GM12892 (cell line): Measurements from ENCODE around the gene PAPOLG.

ENCODE experiments used
- POLR2A ChIP-seq: IDR thresholded peaks from 2 replicates; pipeline ENCODE4 v1.6.1; 2011; ENCODE audit warnings: low read depth, low read length, control low read depth
- POLR2AphosphoS5 ChIP-seq: IDR thresholded peaks from 2 replicates; pipeline ENCODE4 v1.6.1; 2011; ENCODE audit warnings: low read depth, low read length, control low read depth

DNA sequence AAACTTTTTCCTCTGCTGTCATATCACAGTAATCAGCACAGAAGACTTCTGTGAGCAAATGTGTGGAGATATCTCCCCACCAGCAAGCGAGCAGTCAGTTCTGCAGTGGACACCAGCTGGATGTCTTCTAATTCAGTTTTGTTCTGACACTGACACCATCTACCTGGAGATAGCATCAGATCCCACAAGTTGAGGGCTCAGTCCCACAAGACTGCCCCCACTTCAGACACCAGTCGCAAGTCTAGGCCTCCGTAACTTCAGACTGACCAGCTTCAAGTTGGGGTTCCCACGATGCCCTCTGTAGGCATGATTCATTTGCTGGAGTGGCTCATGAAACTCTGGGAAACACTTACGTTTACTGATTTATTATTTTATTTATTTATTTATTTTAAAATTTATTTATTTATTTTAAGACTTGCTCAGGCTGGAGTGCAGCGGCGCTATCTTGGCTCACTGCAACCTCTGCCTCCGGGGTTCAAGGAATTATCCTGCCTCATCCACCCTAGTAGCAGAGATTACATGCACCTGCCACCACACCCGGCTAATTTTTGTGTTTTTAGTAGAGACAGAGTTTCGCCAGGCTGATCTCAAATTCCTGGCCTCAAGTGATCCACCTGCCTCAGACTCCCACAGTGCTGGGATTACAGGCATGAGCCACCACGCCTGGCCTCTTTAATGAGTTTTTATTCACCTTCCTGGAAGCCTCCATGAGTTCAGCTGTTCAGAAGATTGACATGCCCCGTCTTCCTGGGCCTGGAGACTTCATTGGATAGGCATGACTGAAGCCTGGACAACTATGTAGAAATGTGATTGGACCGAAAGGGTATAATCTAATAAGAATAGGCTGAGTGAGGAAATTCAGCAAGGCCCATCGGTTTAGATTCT lies 55.7 kb downstream of the PAPOLG start:
- TF ChIP-seq POLR2A (no peak), POLR2AphosphoS5 (no peak)
